COLO668 (cell line): ENCODE results near the gene TRIM36.

Source experiments
- DNase-seq: peaks from one replicate; lab custom pipeline; 2025; ENCODE audit not compliant: unreplicated experiment; lab: John Stamatoyannopoulos, UW

Gene TRIM36

DNA sequence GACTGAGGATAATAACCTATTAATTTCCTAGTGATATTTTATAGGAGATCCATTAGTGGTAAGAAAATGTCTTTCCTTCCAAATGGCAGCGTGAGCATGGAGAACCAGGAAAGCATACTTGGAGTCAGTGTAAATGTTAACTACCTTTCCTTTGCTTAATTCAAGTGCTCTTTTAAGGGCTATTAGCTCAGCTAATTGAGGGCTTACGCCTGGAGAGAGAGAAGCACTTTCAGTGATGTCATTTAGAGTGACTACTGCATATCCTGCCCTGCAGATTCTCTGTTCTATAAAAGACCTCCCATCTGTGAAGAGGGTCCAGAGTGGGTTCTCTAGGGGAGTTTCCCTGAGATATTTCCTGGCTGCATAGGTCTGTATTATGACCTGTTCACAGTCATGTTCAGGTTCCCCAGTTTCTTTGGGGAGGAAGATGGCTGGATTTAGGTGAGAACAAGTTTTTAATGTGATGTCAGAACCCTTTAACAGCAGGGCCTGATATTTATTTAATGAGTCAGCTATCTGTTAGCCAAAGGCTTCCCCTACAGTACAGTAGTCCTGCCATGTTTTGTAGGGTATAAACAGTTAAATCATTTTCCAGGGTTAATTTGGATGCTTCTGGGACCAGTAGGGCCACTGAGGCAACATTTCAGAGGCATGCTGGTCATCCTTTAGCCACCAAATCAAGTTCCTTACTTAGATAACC is 89.6 kb downstream of the TRIM36 start:
- DNase-seq = no peak
